SH-SY5Y (cell line): ENCODE results near the gene CARD16.

Experiments
- GATA2 ChIP-seq: IDR thresholded peaks from 2 replicates; pipeline ENCODE4 v1.6.1; 2011; ENCODE audit warnings: mild to moderate bottlenecking, low read depth, low read length
- GATA3 ChIP-seq: IDR thresholded peaks from 2 replicates; pipeline ENCODE4 v1.6.1; 2011; ENCODE audit warnings: low read depth, mild to moderate bottlenecking, low read length, moderate library complexity

- TF ChIP-seq GATA3 (no peak), GATA2 (no peak)
Measured at GRCh38 chr11:105081412-105082150, 36.4 kb upstream of the CARD16 start.
